ENCODE measurements around the gene TNFRSF14. TPM values are rescaled to one million over a fixed set of nuclear protein-coding genes. Genes with fewer than 3 reads are reported as not detected.

Gene TNFRSF14
- total RNA-seq, 2 donors from 2014 or later, result 93.2 to 299 TPM

DNA sequence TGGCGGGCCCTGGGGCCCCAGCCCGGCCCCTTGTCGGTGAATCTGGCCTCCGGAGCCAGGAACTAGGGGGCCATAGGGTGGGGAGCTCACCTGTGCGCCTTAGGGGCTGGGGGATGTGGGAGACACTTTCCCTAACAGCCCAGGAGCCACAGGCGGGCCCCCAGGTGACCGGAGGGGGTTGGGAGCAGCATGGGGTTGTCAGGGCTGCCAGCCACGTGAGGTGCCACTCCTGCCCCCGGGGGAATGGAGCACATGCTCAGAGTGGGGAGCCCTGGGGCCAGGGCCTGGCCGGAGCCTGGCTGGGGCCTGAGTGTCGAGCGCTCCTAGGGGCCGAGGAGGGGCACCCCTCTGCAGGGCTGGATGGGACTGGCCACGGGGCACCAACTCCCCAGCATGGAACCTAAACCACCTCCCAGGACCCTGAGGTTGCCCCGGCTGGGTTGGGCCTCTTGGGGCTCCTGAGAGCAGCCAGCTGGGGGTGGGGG, 50.3 kb downstream of the TNFRSF14 start:
- no peak for ATAC-seq (replicated peaks)
- H3K27me3 Mint-ChIP-seq, result peaks cover 7% of the 10 kb centered on the region

DNA sequence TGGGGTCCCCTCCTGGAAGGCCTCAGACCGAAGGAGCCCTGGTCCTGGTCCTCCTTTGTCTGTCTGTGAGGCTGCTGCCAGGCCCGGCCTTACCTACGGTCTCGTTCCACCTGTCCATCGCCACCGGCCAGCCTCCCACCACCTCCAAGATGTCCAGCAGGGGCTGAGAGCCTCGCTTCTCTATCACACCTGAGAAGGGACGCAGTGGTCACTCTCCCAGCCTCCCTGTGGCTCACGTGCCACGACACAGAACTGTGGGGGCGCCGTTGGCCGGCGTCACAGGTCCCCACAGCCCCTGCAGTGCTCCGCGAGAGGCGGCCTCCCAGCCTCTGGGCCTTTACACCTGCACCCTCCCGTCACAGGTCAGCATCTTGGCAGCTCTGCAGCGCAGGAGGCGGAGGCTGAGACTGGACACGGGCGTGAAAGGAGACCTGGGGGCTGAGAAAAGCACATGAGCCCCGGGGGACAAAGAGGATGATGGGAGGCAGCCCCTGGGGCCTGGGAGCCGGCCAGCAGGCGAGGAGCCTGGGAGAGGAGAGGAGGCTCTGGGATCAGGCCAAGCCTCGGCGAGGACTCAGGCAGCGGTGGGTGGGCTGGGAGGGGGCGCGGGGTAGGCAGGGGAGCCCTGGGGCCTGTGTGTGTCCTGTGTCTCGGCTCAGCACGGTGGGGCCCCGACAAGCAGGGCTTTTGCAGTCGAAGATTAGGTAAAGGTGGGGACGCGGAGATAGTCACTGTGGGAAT, 50.9 kb downstream of the TNFRSF14 start:
- Mint-ChIP-seq H3K36me3 (ENCODE audit: low read depth) (no peaks in the 10 kb centered on the region), H3K4me1 (no peaks in the 10 kb centered on the region), H3K27me3 (peaks cover 7% of the 10 kb centered on the region), H3K9me3 (no peaks in the 10 kb centered on the region), H3K27ac (no peak overlapping the region), H3K4me3 (no peak overlapping the region)
- no peak for ATAC-seq (replicated peaks)

More for the DNA sequence above, 50.3 kb downstream of the TNFRSF14 start:
- Mint-ChIP-seq H3K4me1 (no peaks in the 10 kb centered on the region), H3K9me3 (no peaks in the 10 kb centered on the region), H3K4me3 (no peak overlapping the region), H3K36me3 (ENCODE audit: low read depth) (no peaks in the 10 kb centered on the region), H3K27ac (no peak overlapping the region)

DNA sequence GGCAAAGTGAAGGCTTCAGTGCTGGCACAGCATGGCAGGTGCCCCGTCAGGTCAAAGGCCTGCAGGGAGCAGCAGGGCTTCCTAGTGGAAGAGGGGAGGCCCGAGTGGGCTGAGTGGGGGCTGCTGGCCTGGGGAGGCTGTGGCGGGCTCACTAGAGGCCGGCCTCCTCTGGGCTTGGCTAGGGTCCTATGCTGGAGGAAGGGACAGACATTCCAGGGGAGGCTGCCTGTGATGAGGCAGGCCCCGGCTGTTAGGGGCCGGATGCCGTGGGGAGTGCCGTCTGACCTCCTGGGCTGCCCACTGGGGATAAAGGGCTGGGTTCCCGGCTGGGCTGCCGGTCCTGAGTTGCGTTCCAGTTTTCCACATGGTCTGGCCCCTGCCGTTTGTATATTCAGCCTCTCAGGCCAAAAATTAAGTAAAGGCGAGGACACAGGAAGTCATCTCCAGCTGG, 51.5 kb downstream of the TNFRSF14 start:
- no peak overlapping the region for H3K4me3 Mint-ChIP-seq
- no peaks in the 10 kb centered on the region for H3K36me3 Mint-ChIP-seq (ENCODE audit: low read depth)
- H3K4me1 Mint-ChIP-seq, result no peaks in the 10 kb centered on the region
- no peaks in the 10 kb centered on the region for H3K9me3 Mint-ChIP-seq
- peaks cover 2% of the 10 kb centered on the region for H3K27me3 Mint-ChIP-seq
- no peak overlapping the region for H3K27ac Mint-ChIP-seq
- no peak for ATAC-seq (replicated peaks)

DNA sequence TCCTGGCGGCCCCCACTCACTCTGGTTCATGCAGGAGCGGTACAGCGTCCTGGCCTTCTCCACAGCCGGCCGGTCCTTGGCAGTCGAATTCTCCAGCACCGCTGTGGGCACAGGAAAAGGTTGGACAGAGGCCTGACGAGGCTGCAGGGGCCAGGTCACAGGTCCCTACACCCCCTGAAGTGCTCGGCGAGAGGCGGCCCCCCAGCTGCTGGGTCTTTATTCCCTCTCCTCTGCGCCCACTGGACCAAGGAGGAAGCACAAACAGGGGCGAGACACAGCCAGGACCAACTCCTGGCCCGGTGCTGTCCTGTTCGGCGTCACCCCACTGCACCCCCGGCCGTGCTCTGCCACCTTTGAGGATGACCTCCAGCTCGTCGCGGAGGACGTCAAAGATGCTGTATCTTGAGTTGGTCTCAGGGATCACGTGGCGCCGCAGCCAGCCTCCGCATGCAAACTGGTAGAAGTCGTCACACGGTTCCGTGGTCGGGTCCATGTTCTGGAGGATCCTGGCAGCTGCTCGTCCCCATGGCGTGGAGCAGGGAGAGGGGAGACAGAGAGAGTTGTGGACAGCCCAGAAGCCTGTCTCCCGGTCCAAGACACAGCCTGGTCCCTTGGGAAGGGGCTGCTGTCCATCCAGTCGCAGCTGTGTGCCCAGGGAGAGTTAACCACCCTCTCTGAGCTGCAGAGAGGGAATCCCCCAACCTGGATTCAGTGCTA, 53.3 kb downstream of the TNFRSF14 start:
- Mint-ChIP-seq H3K27me3 (no peaks in the 10 kb centered on the region), H3K36me3 (ENCODE audit: low read depth) (no peaks in the 10 kb centered on the region), H3K9me3 (peaks cover 5% of the 10 kb centered on the region), H3K27ac (no peak overlapping the region), H3K4me1 (no peaks in the 10 kb centered on the region), H3K4me3 (no peak overlapping the region)
- ATAC-seq (replicated peaks), result no peak

DNA sequence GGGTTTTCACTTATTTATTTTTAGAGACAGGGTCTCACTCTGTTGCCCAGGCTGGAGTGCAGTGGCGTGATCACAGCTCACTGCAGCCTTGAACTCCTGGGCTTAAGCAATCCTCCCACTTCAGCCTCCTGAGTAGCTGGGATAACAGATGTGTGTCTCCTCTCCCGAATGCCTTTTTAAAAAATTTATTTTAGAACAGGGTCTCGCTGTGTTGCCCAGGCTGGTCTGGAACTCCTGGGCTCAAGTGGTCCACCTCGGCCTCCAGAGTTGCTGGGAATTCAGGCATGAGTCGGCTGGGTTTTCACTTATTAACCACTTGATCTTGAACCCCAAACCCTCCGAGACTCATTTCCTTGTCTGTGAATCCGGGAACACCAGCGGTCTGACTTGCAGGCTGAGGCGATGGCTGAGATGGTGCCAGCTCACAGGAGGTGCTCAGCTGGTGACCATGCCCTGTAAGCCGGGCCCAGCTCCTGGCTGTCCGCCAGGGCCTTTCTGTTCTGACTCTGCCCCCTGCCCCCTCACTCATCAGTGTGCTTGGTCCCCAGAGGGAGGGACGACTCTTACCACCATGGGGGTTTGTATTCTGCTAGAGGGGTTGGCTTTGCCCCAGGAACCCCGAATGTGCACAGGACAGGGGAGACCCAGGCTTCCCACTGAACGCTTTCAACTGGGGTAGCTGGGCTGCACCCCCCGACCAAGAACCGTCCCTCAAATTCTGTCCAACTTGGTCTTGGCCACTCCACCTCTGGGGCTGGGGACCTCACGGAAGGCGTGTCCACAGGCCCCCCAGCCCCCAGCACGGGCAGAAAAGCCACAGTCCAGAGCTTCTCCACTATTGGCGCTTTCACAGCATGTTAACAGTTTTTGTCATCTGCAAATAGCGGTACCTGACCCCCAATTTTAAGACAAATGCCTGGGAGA, 54.1 kb downstream of the TNFRSF14 start:
- Mint-ChIP-seq H3K9me3 (peaks cover 5% of the 10 kb centered on the region), H3K4me1 (no peaks in the 10 kb centered on the region), H3K27ac (no peak overlapping the region), H3K4me3 (no peak overlapping the region), H3K27me3 (no peaks in the 10 kb centered on the region), H3K36me3 (ENCODE audit: low read depth) (no peaks in the 10 kb centered on the region)
- ATAC-seq (replicated peaks), result no peak

DNA sequence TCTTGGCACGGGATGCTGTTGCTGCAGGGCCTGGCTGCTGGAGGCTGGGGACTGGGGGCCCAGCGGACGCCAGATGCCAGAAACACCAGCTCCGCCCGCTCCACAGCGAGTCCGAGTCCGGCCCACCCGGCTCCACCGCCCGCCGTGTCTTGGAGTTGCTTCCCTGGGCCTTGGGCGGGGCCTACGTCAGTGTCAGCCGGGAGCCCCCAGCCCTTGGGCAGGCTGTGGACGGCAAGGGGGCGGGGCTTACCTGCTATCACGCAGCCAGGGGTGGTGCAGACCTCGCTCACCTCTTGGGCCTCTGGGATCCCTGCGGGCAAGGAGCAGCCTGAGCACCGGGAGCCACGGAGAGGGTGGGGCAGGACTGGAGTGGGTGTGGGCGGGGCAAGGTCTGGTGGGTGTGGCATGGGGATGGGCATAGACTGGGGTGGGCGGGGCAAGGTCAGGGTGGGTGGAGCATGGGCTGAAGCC, 54.9 kb downstream of the TNFRSF14 start:
- ATAC-seq (replicated peaks), result peak; percentile 78
- Mint-ChIP-seq H3K27me3 (no peaks in the 10 kb centered on the region), H3K27ac (no peak overlapping the region), H3K36me3 (ENCODE audit: low read depth) (no peaks in the 10 kb centered on the region), H3K4me1 (no peaks in the 10 kb centered on the region), H3K4me3 (no peak overlapping the region), H3K9me3 (peaks cover 5% of the 10 kb centered on the region)

DNA sequence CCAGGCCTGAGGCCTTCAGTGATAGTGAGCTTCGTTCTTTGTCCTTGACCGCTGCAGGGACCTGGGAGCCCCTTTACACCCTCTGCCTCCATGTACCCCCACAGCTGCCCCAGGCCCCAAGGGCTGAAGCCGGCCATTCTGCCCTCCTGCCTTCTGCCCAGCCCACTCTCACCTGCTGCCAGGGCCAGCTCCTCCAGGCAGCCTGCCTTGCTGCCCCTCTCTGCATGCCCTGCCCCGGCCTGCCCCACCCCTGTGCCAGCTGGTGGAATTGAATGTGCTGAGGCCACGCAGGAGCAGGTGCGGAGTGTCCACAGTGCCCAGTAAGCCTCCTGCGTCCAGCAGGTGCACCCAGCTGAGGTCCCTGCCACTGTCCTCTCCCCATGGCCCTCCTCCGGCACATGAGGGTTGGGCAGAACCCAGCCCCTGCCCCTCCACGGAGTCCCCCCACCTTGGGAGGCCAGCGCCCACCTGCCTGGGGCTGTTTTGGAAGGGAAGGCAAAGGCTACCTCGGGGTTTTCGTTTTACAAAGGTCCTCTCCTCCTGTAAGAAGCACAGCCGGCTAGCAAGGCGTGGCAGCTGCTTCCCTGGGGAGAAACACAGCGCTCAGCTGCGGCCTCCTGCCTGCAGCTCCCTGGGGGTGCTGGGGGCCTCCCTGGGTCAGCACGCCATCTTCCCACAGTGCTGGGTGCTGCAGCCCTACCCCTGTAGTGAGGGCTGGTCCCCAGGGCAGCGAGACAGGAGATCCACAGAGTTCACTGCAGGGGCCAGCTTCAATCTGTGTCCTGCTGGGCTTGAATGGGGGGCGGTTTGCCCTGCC, 55.7 kb downstream of the TNFRSF14 start:
- no peak for ATAC-seq (replicated peaks)
- Mint-ChIP-seq H3K4me1 (no peaks in the 10 kb centered on the region), H3K36me3 (ENCODE audit: low read depth) (no peaks in the 10 kb centered on the region), H3K4me3 (no peak overlapping the region), H3K27ac (no peak overlapping the region), H3K27me3 (no peaks in the 10 kb centered on the region), H3K9me3 (peaks cover 5% of the 10 kb centered on the region)

- Mint-ChIP-seq H3K27me3 (no peaks in the 10 kb centered on the region), H3K36me3 (ENCODE audit: low read depth) (no peaks in the 10 kb centered on the region), H3K9me3 (peaks cover 5% of the 10 kb centered on the region), H3K4me3 (no peak overlapping the region), H3K4me1 (no peaks in the 10 kb centered on the region), H3K27ac (no peak overlapping the region)
- ATAC-seq (replicated peaks), result no peak
These were observed 56.6 kb downstream of the TNFRSF14 start for GRCh38 chr1:2612591-2613365.

Other genes with a start within 250 kb of the TNFRSF14 start
- 1 to 10 TPM; 4.4 to 5.3 TPM for gene MORN1, start 164.8 kb upstream of the TNFRSF14 start, total RNA-seq
- gene RER1, start 164.5 kb upstream of the TNFRSF14 start, total RNA-seq, result 100 to 1,000 TPM; 120 to 180 TPM
- 10 to 100 TPM; 10.0 to 13.1 TPM for gene PEX10, start 143.8 kb upstream of the TNFRSF14 start, total RNA-seq
- gene PLCH2, start 80.1 kb upstream of the TNFRSF14 start, total RNA-seq, result 10 to 100 TPM in 1 of 2 donors, 1 to 10 TPM in 1; 3.4 to 28.1 TPM
- 10 to 100 TPM; 41.7 to 54.9 TPM for gene PANK4, start 29.8 kb upstream of the TNFRSF14 start, total RNA-seq
- not detected for gene HES5, start 26.1 kb upstream of the TNFRSF14 start, total RNA-seq
- 10 to 100 TPM; 27.4 to 36.3 TPM for gene PRXL2B, start 30.4 kb downstream of the TNFRSF14 start, total RNA-seq
- under 1 TPM; 0.54 to 0.87 TPM for gene MMEL1, start 76.6 kb downstream of the TNFRSF14 start, total RNA-seq
- 1 to 10 TPM in 1 of 2 donors, under 1 TPM in 1; 0.48 to 2.5 TPM for gene TTC34, start 245.3 kb downstream of the TNFRSF14 start, total RNA-seq